ENCODE data around the gene NPHP4. TPM values are rescaled to one million over a fixed set of nuclear protein-coding genes. Genes with fewer than 3 reads are reported as not detected.

The NPHP4 gene
- total RNA-seq, 1 donor = 8.0 TPM

DNA sequence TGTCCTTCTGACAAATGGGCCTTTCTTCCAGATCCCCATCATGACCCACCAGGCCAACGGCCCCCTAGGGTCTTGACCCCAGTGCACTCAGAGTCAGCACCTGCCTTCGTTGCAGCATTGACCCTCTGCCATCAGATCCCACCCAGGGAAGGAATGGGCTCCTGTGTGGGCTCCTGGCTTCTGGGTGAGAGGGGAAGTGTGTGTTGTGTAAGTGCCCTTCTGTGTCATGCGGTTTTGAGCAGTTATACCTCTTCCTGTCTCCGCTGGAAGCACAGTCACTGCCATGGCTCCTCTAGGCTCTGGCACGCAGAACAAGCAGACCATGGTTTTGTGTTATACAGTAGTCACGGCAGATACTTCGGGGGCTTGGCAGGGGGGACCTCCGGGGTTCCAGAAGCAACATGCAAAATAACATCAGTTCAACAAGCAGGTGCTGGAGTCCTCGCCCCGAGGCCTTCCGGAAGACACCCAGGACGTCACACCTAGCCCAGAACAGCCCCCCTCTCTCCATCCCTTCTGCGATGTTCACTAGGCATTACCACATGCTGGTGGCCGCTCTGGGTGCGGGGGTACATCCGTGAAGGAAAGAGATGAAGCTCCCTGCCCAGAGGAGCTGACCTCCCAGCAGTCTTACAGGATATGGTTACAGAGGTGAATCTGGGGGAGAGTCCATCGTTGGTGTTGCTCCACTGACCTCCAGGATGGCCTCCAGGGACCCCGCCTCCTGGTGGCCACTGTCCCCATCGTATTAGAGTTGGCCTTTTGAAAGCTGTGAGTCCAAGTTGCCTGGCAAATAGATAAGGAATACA lies 36.0 kb upstream of the NPHP4 start:
- H3K9me3 ChIP-seq (ENCODE audit: low read depth, low read length) = no peaks in the 10 kb centered on the region
- no peak overlapping the region for H3K4me2 ChIP-seq (ENCODE audit: insufficient read depth, low read length)
- peak; percentile 51 for DNase-seq (ENCODE audit: insufficient read length, low spot score, missing footprints)
- TF ChIP-seq, protein P1, sequence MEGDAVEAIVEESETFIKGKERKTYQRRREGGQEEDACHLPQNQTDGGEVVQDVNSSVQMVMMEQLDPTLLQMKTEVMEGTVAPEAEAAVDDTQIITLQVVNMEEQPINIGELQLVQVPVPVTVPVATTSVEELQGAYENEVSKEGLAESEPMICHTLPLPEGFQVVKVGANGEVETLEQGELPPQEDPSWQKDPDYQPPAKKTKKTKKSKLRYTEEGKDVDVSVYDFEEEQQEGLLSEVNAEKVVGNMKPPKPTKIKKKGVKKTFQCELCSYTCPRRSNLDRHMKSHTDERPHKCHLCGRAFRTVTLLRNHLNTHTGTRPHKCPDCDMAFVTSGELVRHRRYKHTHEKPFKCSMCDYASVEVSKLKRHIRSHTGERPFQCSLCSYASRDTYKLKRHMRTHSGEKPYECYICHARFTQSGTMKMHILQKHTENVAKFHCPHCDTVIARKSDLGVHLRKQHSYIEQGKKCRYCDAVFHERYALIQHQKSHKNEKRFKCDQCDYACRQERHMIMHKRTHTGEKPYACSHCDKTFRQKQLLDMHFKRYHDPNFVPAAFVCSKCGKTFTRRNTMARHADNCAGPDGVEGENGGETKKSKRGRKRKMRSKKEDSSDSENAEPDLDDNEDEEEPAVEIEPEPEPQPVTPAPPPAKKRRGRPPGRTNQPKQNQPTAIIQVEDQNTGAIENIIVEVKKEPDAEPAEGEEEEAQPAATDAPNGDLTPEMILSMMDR (IDR thresholded peaks at IDR 0.05; ENCODE audit: extremely low read depth, low read depth, low read length) = no peak
- H3K79me2 ChIP-seq (ENCODE audit: insufficient read depth, low read length) = no peaks in the 10 kb centered on the region
- no peak overlapping the region for H3K27ac ChIP-seq (ENCODE audit: low read depth, low read length)
- H3K4me3 ChIP-seq (ENCODE audit: insufficient read depth, low read length) = no peak overlapping the region
- H3K4me1 ChIP-seq (ENCODE audit: insufficient read depth, low read length) = no peaks in the 10 kb centered on the region
- H3K27me3 ChIP-seq (ENCODE audit: insufficient read depth, low read length) = no peaks in the 10 kb centered on the region
- H2AFZ ChIP-seq (ENCODE audit: low read length) = no peak overlapping the region
- no peaks in the 10 kb centered on the region for H3K36me3 ChIP-seq (ENCODE audit: insufficient read depth, low read length)
- peaks cover 5% of the 10 kb centered on the region for H4K20me1 ChIP-seq (ENCODE audit: insufficient read depth, low read length)

DNA sequence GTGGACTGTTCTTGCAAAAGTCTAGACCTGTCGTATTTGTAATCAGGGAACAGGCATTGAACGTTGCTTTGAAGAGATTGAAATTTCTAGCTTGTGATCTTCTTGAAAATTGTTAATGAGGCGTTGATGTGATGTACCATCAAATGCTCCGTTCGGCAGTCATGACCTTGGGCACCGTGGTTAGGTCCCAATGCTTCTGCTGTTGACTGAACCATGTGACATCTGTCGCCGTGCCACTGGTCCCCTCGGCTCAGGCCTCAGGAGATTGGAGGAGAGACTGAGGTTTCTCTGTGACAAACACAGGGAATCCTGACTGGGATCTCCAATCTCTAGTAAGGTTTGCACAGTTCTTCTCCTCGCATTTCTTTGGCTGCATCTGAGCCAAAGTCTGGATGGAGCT lies 35.4 kb upstream of the NPHP4 start:
- TF ChIP-seq, protein P1 (IDR thresholded peaks at IDR 0.05; ENCODE audit: extremely low read depth, low read depth, low read length) = no peak
- Histone ChIP-seq H3K4me2 (ENCODE audit: insufficient read depth, low read length) (no peak overlapping the region), H4K20me1 (ENCODE audit: insufficient read depth, low read length) (peaks cover 3% of the 10 kb centered on the region), H3K79me2 (ENCODE audit: insufficient read depth, low read length) (no peaks in the 10 kb centered on the region), H3K4me1 (ENCODE audit: insufficient read depth, low read length) (no peaks in the 10 kb centered on the region), H3K36me3 (ENCODE audit: insufficient read depth, low read length) (no peaks in the 10 kb centered on the region), H3K27ac (ENCODE audit: low read depth, low read length) (no peak overlapping the region), H3K4me3 (ENCODE audit: insufficient read depth, low read length) (no peak overlapping the region), H2AFZ (ENCODE audit: low read length) (no peak overlapping the region), H3K27me3 (ENCODE audit: insufficient read depth, low read length) (no peaks in the 10 kb centered on the region), H3K9me3 (ENCODE audit: low read depth, low read length) (no peaks in the 10 kb centered on the region)
- peak; percentile 49 for DNase-seq (ENCODE audit: insufficient read length, low spot score, missing footprints)

DNA sequence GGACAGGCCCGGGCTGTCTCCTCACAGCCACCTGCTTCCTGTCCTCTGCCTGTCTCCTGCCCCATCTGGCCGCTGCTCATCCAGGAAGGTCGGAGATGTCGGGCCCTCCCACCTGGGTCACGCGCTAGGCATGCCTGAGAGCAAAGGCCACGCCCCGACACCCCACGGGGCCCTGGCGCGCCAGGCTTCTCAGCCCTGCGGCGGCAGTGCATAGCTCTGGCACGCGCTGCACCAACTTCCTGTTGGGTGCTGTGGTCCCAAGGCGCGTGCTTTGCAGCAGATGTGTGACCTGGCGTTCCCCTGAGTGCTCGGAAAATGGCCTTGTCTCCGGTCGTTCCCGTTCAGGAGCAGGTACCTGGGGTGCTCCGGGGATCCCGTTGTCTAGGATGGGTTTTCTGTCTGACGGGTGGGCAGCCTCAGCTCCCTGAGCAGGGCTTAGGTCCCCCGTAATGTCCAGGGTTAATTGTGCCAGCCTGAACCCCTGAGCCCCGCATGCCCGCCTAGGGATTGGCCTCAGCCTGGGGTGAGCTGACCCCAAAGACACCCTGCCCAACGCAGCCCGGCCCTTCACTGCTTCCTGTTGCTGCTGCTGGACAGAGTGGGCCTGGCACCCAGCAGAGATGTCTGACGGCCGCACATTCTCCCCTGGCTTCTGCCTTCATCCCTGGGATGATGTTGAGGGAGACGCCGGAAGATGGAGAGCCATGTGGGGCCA lies 34.0 kb upstream of the NPHP4 start:
- no peak overlapping the region for H3K27ac ChIP-seq (ENCODE audit: low read depth, low read length)
- H3K4me3 ChIP-seq (ENCODE audit: insufficient read depth, low read length) = peak overlapping the region; percentile 52
- H3K4me2 ChIP-seq (ENCODE audit: insufficient read depth, low read length) = no peak overlapping the region
- peak overlapping the region; percentile 41 for H2AFZ ChIP-seq (ENCODE audit: low read length)
- H3K79me2 ChIP-seq (ENCODE audit: insufficient read depth, low read length) = no peaks in the 10 kb centered on the region
- no peaks in the 10 kb centered on the region for H3K36me3 ChIP-seq (ENCODE audit: insufficient read depth, low read length)
- no peaks in the 10 kb centered on the region for H3K4me1 ChIP-seq (ENCODE audit: insufficient read depth, low read length)
- H3K27me3 ChIP-seq (ENCODE audit: insufficient read depth, low read length) = no peaks in the 10 kb centered on the region
- TF ChIP-seq, protein P1 (IDR thresholded peaks at IDR 0.05; ENCODE audit: extremely low read depth, low read depth, low read length) = no peak
- peak; percentile 70 for DNase-seq (ENCODE audit: insufficient read length, low spot score, missing footprints)
- peaks cover 3% of the 10 kb centered on the region for H4K20me1 ChIP-seq (ENCODE audit: insufficient read depth, low read length)
- H3K9me3 ChIP-seq (ENCODE audit: low read depth, low read length) = no peaks in the 10 kb centered on the region
